ENCODE measurements around the gene C10orf71.

The C10orf71 gene

GRCh38 chr10:49273082-49273465 is 25.9 kb upstream of the C10orf71 start:
- DNase-seq (ENCODE audit: low spot score), result no peak

DNA sequence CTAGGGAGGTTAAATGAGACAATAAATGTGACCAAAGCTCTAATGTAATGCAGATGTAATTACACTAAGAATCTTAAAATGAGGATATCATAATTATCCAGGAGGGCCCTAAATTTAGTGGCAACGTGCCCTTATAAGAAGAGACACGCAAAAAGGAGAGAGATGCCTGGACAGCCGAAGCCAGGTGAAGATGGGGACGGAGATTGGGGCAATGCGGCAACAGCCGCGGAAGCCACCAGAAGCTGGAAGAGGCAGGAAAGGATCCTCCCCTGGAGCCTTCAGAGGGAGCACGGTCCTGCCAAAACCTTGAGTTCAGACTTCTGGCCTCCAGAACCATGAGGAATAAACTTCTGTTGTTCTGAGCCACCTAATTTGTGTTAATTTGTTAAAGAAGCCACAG is 25.3 kb upstream of the C10orf71 start:
- no peak for DNase-seq (ENCODE audit: low spot score)

DNA sequence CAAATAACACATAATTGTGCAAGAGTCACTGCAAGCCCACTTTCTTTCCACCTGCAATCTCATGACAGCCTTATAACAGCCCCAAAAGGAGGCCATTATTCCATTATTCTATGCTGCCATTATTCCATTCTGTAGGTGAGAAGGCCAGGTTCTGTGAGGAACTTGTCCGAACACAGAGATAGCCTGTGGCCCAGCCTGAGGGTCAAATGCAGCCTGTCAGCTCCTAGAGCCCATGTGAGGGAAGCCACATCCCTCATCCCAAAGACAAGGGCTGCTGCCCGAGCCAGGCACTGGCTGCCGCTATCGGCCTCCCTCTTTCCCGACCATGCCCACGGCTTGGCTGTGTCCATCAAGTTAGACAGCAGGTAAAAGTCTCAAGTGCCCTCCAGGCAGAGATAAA is 24.1 kb upstream of the C10orf71 start:
- no peak for DNase-seq (ENCODE audit: low spot score)

DNA sequence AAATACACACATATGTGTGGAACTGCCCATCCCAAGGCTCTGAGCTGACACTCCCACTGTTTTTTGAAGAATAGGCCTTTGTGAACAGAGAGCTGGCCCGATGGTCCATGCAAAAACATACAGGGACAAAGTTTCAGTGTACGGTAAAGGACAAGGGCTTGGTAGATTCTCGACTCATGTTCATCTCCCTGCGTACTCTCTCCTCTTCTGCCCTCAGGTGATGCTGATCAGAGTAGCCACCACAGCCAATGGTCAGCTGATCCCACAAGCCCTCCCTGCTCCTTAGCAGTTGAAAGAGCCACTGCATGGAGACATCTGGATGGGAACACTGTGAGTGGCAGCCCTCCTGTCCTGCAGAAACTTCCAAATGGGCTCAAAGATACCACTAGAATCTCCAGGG is 23.1 kb upstream of the C10orf71 start:
- DNase-seq (ENCODE audit: low spot score), result no peak

- no peak for DNase-seq (ENCODE audit: low spot score)
These were observed 22.4 kb upstream of the C10orf71 start for GRCh38 chr10:49276596-49276995.

DNA sequence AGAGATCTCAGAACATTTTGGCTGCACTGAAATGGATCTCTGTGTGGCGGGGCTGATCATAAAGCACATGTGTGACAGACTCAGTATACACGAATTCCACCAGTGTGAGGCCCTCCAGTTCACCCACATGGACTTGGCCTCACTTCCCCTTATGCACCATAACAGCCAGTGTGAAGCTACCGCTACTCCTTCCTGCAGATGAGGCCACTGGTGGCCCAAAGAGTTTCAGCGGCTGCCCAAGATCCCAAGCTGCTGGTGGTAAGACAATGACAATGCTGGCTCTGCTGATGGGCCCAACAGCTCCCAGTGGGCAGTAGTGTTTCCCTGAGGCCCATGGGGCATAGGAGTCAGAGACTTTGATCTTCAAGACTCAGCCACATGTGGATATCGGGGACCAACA is 21.0 kb upstream of the C10orf71 start:
- DNase-seq (ENCODE audit: low spot score), result no peak

GRCh38 chr10:49278497-49278981 is 20.4 kb upstream of the C10orf71 start:
- no peak for DNase-seq (ENCODE audit: low spot score)

DNA sequence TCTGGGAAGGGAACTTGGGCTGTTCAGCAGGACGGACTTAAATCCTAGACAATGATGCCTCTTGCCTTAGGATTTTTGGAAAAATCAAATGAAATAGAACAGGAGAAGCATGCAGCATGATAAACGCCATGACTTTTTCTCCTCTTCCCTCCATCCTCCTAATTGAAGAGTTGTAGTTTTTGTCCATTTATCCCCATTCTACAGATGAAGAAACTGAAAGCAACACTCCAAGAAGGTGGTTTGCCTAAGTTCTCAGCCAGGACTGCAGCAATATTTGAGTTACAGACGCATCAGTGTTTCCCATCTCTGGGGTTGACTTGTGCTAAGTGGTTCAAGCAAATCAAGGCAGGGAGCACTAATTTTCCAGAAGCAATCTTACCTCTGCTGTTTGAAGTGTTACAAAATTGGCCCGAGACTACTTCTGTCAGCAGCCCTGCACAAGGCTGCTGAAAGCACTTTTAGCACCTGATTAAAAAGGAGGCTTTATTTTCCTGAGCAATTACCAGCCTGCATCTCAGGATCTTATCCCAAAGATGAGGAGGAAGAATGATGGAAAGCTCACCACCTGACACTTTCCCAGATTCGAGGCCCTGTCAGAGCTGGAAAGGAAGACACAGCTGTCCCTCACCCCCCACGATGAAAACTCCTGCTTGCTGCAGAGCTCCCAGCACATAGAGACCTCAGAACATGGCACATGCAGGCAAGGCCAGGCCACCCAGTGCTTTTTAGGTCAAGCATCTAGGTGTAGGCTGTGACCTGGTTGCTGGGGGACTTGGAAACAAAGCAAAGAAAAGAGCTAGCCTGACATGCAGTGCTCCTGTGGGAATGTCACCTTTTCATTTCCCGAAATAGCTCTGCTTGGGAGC is 19.7 kb upstream of the C10orf71 start:
- DNase-seq (ENCODE audit: low spot score), result no peak

- DNase-seq (ENCODE audit: low spot score), result no peak
These were observed 19.0 kb upstream of the C10orf71 start for GRCh38 chr10:49280001-49280408.

GRCh38 chr10:49281461-49281860 is 17.5 kb upstream of the C10orf71 start:
- no peak for DNase-seq (ENCODE audit: low spot score)

- no peak for DNase-seq (ENCODE audit: low spot score)
These were observed 16.7 kb upstream of the C10orf71 start for GRCh38 chr10:49282306-49282705.

- DNase-seq (ENCODE audit: low spot score), result no peak
These were observed 16.1 kb upstream of the C10orf71 start for GRCh38 chr10:49282879-49283341.

DNA sequence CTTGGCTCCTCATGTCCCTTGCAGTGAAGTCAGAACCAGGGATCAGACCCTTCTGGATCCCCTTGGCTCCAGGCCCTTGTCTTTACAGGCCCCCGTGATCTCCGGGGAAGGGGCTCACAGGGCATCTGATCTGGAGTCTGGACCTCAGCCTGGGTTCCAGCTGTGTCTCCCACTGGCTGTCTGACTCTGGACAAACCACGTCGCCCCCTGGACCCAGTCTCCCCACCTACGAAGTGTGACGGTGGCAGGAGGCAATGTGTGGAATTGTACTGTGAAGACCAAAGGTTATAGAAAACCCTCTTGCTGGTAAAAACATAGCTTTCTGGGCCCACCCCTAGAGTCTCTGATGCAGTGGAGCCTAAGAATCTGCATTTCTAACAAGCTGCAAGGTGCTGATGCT is 15.5 kb upstream of the C10orf71 start:
- DNase-seq (ENCODE audit: low spot score), result no peak

GRCh38 chr10:49284356-49284755 is 14.6 kb upstream of the C10orf71 start:
- DNase-seq (ENCODE audit: low spot score), result no peak

- DNase-seq (ENCODE audit: low spot score), result no peak
These were observed 13.7 kb upstream of the C10orf71 start for GRCh38 chr10:49285232-49285631.

GRCh38 chr10:49286686-49287085 is 12.3 kb upstream of the C10orf71 start:
- no peak for DNase-seq (ENCODE audit: low spot score)

DNA sequence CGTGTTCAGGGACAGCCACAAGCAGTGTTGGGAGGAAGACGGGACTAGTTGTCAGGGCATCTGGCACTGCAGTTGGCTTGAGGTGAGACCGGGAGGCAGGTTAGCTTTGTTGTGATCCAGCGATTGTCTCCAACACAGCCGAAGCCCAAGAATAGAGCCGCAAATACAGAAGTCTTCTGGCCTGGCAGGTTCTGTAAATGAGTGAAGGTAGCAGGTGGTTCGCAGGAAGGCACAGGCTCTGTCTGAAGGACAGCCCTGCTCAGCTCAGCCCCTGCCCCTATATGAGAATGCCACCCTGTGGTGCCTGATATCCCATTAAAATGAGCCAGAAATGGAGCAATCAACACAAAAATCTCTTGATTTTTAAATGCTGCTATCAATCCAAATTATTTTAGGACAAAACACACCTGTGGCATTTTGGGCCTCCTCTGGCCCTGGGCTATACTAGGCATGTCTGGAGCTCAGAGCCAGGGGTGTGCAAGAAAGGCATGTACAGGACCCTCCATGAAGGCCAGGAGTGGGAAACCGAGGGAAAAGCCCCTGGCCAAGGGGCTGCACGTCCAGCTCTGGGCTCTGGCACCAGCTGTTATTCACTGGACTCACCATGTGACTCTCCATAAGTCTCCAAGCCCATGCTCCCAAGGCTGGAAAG is 11.2 kb upstream of the C10orf71 start:
- no peak for DNase-seq (ENCODE audit: low spot score)

- DNase-seq (ENCODE audit: low spot score), result no peak
These were observed 10.5 kb upstream of the C10orf71 start for GRCh38 chr10:49288341-49289065.

GRCh38 chr10:49289480-49289879 is 9.5 kb upstream of the C10orf71 start:
- DNase-seq (ENCODE audit: low spot score), result no peak

DNA sequence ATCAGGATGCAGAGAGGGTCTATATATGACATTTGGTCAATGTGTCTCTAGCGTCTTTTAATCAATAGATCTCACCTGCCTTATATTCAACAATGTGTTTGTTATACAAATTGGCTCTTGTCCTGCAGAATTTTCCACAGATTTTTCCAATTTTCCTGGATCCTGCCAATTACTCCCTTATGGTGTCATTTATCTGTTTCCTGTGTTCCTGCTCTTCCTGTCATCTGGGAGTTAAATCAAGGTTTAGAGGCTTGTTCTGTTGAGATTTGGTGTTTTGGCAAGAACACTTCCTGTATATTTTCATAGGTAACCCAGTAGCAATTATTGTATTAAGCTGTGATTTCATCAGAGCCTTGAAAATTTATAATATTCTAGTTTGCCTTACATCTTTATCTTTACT is 8.8 kb upstream of the C10orf71 start:
- no peak for DNase-seq (ENCODE audit: low spot score)

- no peak for DNase-seq (ENCODE audit: low spot score)
These were observed 8.4 kb upstream of the C10orf71 start for GRCh38 chr10:49290607-49291006.

- DNase-seq (ENCODE audit: low spot score), result no peak
These were observed 6.3 kb upstream of the C10orf71 start for GRCh38 chr10:49292565-49293207.
